GM19463 (cell line): ENCODE results near the gene FCRL3.
A peak's percentile ranks its signal among the peaks of the same experiment; 100 is the strongest.
"Not testable (repeated sequence)": the region's sequence is repeated elsewhere in the genome, so short reads cannot be mapped to it uniquely, and the experiment has no call there.

Experiments
- ATAC-seq: cut with Tn5 transposase; IDR thresholded peaks from one replicate; pipeline ENCODE4 v1.9.1; 2021; ENCODE audit warnings: mild to moderate bottlenecking, moderate library complexity; ENCODE audit not compliant: unreplicated experiment

The FCRL3 gene, protein sequence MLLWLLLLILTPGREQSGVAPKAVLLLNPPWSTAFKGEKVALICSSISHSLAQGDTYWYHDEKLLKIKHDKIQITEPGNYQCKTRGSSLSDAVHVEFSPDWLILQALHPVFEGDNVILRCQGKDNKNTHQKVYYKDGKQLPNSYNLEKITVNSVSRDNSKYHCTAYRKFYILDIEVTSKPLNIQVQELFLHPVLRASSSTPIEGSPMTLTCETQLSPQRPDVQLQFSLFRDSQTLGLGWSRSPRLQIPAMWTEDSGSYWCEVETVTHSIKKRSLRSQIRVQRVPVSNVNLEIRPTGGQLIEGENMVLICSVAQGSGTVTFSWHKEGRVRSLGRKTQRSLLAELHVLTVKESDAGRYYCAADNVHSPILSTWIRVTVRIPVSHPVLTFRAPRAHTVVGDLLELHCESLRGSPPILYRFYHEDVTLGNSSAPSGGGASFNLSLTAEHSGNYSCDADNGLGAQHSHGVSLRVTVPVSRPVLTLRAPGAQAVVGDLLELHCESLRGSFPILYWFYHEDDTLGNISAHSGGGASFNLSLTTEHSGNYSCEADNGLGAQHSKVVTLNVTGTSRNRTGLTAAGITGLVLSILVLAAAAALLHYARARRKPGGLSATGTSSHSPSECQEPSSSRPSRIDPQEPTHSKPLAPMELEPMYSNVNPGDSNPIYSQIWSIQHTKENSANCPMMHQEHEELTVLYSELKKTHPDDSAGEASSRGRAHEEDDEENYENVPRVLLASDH

DNA sequence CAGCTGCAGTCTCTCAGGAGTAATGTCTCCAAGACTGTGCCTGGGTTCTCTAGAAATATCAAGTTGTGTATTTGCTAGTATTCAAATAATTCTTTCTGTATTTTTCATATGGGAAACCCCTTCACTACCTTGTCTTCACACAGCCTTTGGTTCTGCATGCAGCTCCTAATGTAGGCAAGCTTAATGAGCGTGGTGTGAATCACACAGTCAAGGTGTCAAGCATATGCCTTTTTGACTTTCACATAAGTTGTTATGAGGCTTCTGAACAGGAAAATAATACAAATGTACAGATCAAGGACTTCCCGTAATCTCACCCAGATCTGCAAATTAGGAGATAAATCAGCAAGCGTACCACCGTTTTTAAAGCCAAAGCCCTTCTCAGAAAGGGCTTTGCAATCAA lies at the start of gene FCRL3:
Gene FCRL3 (minus strand): TSS at position 38 of the 400 bp plus-strand sequence. CDS start 280 bp downstream, outside the sequence.
- no peak for ATAC-seq

DNA sequence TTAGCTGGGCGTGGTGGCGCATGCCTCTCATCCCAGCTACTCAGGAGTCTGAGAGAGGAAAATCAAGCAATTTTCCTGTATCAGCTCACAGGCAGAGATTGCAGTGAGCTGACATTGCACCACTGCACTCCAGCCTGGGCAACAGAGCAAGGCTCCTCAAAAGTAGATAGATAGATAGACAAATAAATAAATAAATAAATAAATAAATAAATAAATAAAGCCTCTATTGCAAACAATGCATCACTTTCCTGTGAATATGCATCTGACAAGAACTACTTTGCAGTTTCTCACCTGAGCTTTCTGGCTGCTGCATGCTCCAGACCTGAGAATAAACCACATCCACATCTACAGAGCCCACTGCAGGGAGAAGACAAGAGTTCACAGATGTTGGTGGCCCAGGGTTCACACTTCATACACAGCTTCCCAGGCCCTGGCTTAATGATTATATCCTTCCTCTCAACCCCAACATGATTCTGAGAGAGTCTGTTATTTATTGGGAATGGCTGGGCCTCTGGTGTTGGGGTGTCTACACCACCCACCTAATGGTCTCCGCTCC lies 47.8 kb upstream of the FCRL3 start:
- ATAC-seq, result no peak

DNA sequence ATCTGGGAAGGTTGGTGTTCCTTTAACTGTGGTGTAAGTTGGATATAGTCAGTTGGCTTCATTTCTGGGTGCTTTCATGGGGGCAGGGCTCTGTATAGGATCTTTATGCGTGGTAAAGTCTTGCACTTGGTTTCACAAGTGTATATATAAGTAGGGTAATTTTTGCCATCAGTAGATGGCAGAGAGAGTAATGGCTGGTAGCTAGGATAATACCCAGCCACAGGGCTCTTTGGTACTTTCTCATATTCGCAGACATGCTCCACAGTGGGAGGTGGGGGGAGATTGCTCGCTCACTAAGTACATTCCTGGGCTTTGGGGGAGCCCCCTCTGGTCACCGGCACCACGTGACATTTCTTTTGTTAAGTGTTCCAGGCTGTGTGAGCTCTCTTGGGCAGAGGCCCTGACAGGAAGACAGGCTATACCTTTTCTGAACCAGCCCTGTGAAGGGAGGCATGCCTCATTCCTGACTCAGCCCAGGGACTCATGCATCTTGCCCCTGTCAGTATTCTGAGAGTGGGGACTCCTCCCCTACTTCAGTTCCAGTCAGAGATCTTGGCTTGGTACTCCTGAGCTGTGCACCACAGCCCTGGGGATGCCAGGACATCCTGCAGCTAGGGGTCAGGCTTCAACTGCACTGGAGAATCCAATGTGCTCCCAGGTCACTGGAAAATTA lies 38.8 kb upstream of the FCRL3 start:
- no peak for ATAC-seq

DNA sequence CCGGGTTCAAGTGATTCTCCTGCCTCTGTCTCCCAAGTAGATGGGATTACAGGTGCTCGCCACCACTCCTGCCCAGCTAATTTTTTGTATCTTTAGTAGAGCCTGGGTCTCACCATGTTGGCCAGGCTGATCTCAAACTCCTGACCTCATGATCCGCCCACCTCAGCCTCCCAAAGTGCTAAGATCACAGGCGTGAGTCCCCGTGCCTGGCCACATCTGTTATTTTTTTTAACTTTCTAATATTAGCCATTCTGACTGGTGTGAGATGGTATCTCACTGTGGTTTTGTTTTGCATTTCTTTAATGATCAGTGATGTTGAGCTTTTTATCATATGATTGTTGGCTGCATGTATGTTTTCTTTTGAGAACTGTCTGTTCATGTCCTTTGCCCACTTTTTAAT lies 35.4 kb upstream of the FCRL3 start:
- not testable (repeated sequence) for ATAC-seq

DNA sequence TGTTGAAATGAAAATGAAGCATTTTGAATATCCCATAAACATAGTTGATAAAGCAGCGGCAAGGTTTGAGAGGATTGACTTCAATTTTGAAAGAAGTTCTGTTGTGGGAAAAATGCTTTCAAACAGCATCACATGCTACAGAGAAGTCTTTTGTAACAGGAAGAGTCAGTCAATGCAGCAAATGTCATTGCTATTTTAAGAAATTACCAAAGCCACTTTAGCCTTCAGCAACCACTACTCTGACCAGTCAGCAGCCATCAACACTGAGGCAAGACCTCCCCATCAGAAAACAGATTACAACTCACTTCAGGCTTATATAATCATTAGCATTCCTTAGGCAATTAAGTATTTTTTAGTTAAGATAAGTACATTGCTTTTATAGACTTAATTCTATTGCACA lies 33.8 kb upstream of the FCRL3 start:
- ATAC-seq, result no peak

DNA sequence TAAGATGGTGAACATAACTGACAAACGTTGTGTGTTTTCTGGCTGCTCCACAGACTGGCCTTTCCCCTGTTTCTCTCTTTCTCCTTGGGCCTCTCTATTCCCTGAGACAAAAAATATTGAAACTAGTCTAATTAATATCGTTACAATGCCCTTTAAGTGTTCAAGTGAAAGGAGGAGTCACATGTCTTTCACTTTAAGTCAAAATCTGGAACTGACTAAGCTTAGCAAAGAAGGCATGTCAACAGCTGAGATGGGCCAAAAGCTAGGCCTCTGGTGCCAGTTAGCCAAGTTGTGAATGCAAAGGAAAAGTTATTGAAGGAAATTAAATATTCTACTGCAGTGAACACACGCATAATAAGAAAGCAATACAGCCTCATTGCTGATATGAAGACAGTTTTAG lies 32.2 kb upstream of the FCRL3 start:
- ATAC-seq, result peak; percentile 63

DNA sequence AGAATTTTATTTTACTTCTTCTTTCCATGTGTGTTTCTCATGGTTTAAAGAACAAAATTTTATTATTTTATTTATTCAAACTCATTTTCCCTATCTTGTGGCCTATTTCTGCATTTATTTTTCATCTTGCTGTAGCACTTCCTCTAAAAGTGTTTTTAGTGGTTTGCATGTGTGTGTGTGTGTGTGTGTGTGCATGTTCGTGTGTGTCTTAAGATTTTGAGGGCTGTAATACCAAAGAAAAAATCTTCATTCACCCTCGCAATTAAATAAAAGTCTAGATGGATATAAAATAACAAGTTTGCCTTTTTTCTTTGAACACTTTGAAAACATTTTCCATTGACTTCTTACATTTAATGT lies 24.6 kb upstream of the FCRL3 start:
- ATAC-seq, result no peak

DNA sequence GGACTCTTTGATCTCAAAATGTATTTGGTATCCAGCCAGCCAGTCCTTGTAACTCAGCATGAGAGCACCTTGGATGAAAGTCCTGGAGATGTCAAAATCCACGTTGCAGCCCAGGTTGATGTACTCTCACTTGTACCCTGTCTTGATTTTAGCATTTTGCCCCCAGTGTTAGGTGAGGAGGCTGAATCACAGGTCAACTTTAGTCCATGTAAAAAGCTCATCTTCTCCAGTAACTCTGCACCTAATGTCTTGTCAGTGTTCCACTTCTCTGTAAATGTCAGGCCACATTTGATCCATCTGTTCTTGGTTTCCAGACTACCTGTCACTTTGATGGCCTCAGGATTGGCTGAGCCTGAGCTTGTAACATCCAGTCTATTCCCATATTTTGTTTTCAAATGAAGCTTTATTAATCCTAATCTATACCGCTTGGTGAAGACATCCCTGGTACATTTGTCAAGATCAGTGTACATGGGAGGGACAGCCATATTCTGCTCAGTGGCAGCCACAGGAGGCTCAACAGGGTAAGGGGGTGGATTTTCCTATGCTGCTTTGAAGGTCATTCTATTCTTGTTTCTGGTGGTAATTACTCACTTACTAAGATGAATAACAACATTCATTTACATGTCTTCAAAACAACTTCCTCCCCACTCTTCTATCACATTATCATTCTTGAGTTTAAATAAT lies 24.1 kb upstream of the FCRL3 start:
- ATAC-seq, result no peak

DNA sequence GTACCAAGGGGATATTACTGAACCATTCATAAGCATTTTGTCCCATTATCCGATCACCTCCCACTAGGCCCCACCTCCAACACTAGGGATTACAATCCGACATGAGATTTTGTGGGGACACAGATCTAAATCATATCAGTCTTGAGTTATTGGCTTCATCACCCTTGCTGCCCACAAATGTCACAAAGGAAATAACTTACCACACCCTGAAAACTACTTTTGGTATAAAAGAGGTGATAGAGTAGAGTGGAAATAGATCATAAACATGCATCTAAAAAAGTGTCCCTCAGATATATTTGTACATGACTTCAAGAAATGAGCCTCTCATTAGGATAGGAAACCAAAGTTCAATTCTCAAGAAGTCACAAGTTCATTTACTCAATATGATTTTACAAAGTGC lies 22.6 kb upstream of the FCRL3 start:
- no peak for ATAC-seq

DNA sequence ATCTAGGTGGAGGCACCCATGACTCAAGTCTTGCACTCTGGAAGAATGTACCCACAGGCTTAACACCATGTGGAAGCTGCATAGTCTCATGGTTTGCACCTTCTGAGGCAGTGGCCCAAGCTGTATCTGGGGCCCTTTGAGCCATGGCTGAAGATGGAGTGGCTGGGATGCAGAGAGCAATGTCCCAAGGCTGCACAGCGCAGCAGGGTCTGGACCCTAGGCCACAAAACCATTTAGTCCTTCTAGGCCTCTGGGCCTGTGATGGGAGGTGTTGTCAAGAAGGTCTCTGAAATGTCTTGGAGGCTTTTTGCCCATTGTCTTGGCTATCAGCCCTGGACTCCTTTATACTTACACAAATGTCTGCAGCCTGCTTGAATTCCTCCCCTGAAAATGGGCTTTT lies 21.4 kb upstream of the FCRL3 start:
- ATAC-seq, result no peak

DNA sequence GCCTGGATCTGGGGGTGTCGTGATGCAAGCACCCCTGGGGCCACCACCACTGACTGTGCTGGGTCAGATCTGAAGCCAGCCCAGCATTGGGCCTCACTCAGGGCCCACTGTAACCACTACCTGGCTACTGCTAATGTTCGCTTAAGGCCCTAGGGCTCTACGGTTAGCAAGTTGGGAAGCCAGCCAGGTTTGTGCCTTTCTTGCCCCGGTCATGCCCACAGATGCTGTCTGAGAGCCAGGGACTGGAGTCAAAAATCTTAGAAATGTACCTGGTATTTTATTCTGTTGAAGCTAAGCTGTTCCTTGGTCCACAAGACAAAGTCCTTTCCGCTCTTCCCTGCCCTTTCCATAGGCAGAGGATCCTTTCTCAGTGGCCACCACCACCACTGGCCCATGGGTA lies 15.2 kb upstream of the FCRL3 start:
- no peak for ATAC-seq

DNA sequence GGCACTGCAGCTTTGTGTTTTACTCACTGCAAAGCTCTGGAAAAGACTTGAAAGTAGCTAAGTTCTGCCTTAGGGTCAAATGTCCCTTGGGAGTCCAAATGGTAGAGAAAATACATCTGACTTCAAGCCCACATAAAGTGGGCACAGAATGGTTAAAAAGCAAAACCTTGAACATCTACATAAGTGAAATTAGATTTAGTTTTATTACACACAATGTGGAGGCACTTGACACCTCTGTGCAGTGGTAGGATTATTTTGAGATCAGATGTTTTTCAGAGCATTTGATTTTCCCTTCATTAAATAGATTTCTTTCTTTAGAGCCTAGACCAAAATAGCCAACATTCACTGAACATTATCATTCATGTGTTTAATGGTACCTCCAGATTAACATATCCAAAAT lies 11.2 kb upstream of the FCRL3 start:
- no peak for ATAC-seq

DNA sequence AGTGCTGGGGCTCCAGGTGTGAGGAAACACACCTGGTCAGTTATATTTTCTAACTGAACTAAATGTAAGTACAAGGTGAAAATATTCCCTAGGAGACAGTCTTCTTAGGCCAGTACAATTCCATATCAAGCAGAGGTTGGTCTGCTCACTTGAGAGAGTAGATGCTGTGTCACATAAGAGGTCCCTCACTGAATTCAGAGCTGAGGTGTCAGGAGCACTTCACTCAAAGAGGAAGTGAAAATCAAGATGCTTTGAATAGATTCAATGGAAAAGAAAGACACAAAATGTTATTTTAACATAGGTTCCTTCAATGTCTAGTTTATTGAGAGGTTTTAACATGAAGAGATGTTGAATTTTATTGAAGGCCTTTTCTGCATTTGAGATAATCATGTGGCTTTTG lies 4.3 kb upstream of the FCRL3 start:
- ATAC-seq, result no peak

DNA sequence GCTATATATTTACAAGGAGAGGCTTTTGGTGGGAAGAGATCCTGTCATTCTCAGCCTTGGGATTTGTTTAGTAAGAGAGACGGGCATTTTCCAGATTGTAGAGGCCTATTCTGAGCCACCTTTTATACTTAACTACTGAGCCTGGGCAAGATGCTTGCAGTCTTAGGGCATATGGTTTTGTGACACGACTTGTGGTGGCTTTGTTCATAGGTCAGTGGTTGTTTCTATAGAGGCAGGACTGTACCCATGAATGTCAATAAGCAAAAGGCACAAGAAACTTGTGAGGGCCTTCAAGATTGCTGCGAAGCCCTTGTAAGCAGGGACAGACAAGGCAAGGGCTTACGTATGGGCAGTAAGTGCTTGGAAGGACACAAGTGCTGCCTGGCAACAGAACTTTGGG lies 3.4 kb upstream of the FCRL3 start:
- ATAC-seq, result no peak

DNA sequence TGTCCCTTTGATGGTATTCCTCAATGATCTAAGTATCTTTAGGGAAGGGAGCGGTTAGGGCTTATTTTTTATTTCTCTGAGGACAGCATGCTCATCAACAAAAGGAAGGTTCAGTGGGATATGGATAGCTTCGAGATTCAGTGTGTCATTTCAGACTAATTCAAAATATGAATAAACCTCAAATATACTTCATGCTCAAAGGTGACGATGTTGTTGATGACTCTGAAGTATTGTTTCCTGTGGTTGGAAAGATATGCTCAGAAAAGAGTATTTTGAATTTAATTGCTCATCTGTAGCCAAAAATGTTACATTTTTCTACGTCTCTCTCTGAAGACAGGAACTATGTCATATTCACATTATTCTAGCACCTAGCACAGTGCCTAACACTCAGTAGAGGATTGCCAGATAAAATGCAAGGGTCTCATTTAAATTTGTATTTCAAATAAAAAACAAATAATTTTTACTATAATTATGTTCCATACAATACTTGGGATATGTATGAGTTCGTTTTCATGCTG lies 1.8 kb upstream of the FCRL3 start:
- ATAC-seq, result no peak

DNA sequence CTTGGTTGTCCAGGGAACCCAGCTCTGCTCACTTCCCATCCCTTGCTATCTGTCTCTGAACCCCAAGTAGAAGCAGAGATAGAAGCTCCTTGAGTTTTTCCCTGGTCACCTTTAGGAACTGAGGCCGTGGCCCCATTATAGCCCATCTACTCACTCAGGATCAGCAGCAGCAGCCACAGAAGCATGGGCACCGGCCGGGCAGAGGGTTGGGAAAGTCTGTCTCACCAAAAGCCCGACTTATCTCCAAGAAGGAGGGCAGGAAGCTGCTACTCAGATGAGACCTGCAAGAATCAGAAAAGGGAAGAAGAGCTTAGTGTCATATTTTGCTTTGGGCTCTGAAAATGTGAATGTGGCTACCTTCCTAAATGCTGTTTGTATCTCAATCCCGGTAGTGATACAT lies 264 bp downstream of the FCRL3 start:
- no peak for ATAC-seq

DNA sequence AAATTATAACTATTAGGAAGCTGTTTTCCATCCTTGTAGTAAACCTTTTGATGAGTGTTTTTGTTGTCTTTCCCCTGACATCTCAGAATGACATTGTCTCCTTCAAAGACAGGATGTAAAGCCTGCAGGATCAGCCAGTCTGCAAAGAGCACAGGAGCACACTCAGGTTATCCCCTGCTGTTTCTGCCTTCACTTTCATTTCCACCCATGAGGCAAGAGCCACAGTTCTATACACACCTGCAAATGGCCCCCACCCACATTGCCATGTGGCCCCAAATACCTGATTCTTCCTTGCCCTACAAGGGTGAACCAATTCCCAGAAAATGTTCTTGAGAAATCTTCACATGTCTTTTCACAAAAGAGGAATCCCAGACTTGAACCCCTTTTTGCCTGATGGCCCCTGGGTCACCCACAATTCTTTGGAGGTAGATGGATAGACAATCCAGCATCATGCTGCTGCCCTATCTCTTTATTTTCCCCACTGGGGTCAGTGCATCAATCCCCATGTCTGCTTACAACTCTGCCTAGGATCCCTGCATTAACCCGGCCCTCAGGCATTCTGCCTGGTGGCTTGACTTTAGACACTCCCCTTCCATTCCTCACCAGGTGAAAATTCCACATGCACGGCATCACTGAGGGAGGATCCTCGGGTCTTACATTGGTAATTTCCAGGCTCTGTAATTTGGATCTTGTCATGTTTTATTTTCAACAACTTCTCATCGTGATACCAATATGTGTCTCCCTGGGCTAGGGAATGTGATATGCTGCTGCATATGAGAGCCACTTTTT lies 2.6 kb downstream of the FCRL3 start:
- ATAC-seq, result no peak

DNA sequence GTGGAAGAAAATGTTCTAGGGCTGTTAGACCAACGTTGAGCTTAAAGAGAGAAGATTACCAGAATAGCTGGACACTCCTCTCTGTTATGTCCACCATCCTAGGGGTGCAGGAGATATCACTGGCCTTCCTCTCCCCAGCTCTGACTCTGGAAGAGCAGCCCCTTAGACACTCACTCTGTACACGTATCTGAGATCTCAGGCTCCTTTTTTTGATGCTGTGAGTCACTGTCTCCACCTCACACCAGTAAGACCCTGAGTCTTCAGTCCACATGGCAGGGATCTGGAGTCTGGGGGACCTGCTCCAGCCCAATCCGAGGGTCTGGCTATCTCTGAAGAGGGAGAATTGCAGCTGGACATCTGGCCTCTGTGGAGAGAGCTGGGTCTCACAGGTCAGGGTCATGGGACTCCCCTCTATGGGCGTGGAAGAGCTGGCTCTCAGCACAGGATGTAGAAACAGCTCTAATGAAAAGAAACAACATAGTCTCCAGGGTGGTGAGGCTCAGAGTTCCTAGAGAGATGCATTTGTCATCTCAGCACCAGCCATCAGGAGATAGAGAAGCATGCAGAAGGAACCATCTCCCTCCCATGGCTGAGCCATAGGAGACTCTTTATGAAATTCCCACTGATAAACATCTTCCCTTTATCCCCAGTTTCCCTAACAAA lies 3.5 kb downstream of the FCRL3 start:
- ATAC-seq, result no peak

DNA sequence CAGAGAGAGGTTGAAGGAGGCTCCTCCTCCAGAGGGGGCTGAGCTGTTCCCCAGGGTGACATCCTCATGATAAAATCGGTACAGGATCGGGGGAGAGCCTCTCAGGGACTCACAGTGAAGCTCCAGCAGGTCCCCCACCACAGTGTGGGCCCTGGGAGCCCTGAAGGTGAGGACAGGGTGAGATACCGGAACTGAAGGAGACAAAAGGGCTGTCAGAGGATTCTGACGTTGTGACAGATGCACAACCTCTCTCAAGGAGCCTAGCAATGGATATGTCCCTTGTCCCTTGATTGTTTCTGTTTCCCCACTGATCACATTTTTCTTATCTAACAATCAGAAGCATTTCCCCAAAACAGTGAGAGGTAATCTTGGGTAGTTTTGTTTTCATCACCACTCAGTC lies 5.2 kb downstream of the FCRL3 start:
- ATAC-seq, result no peak
